SK-N-SH (cell line): ENCODE data around the gene TSPAN11. TPM values are rescaled to one million over a fixed set of nuclear protein-coding genes. Genes with fewer than 3 reads are reported as not detected.

Experiments
- CTCF ChIA-PET: fragments of 300-600, 350-600 bp; formaldehyde crosslinking; extraction: SDS; loops from one replicate; lab custom pipeline; 2021; lab: Yijun Ruan, JAX
- POLR2A ChIA-PET: fragments of 350-600 bp; sonication (Branson Sonifier 250); formaldehyde crosslinking; extraction: SDS; loops from one replicate; lab custom pipeline; 2020; ENCODE audit warnings: antibody characterized with exemption, inconsistent platforms; lab: Yijun Ruan, JAX
- DNase-seq: peaks from one replicate; pipeline ENCODE4 v3.0.0; 2012
- H2AFZ ChIP-seq: fragments of 200-600 bp; sonication (generic); 2 replicates; pipeline ENCODE4 v1.8.1; 2016; ENCODE audit warnings: antibody characterized with exemption, mild to moderate bottlenecking, low read depth
- H3F3A ChIP-seq: fragments of 200-600 bp; sonication (generic); replicated peaks from 2 replicates; pipeline ENCODE3; 2016; ENCODE audit warnings: antibody characterized with exemption, mild to moderate bottlenecking; ENCODE audit not compliant: insufficient read depth
- H3K27ac ChIP-seq, 2 experiments: fragments of 200-500 bp in 1 of 2; fragments of 200-600 bp in 1 of 2; sonication (Bioruptor generic) in 1 of 2; sonication (generic), shearing (Covaris generic) in 1 of 2; 2 replicates each; pipeline versions ENCODE4 v1.5.1 to v1.6.1; 2014 to 2016; ENCODE audit warnings: low read depth in 2 of 2, inconsistent platforms in 1 of 2, low read length in 1 of 2, mild to moderate bottlenecking in 1 of 2, mixed read lengths in 1 of 2
- H3K27me3 ChIP-seq: fragments of 200-600 bp; sonication (generic), shearing (Covaris generic); 2 replicates; pipeline ENCODE4 v1.6.1; 2016; ENCODE audit warnings: mixed run types; ENCODE audit not compliant: insufficient read depth
- H3K36me3 ChIP-seq, 2 experiments: fragments of 200-500 bp in 1 of 2; fragments of 200-600 bp in 1 of 2; sonication (Bioruptor generic) in 1 of 2; sonication (generic) in 1 of 2; replicated peaks in 1 of 2; 2 replicates each; pipeline versions ENCODE3 to v1.5.1; 2014 to 2016; ENCODE audit warnings: low read length in 1 of 2, mild to moderate bottlenecking in 1 of 2; ENCODE audit not compliant: insufficient read depth in 2 of 2, control insufficient read depth in 1 of 2
- H3K4me1 ChIP-seq, 2 experiments: fragments of 200-500 bp in 1 of 2; fragments of 200-600 bp in 1 of 2; sonication (Bioruptor generic) in 1 of 2; sonication (generic), shearing (Covaris generic) in 1 of 2; 2 replicates each; pipeline versions ENCODE4 v1.5.1 to v1.6.1; 2014 to 2016; ENCODE audit warnings: low read depth in 1 of 2, low read length in 1 of 2, mixed run types in 1 of 2; ENCODE audit not compliant: insufficient read depth in 2 of 2, control insufficient read depth in 1 of 2
- H3K4me2 ChIP-seq: fragments of 200-600 bp; sonication (generic), shearing (Covaris generic); 2 replicates; pipeline ENCODE4 v1.6.1; 2017; ENCODE audit warnings: mixed run types
- H3K4me3 ChIP-seq, 2 experiments: fragments of 200-500 bp in 1 of 2; fragments of 200-600 bp in 1 of 2; sonication (Bioruptor generic) in 1 of 2; sonication (generic), shearing (Covaris generic) in 1 of 2; 2 replicates each; pipeline versions ENCODE4 v1.5.1 to v1.8.1; 2014 to 2016; ENCODE audit warnings: low read depth in 2 of 2, inconsistent platforms in 1 of 2, low read length in 1 of 2, mild to moderate bottlenecking in 1 of 2, mixed read lengths in 1 of 2, moderate library complexity in 1 of 2
- H3K79me2 ChIP-seq: fragments of 200-600 bp; sonication (generic); 2 replicates; pipeline ENCODE4 v1.8.1; 2017; ENCODE audit warnings: mild to moderate bottlenecking; ENCODE audit not compliant: insufficient read depth
- H3K9ac ChIP-seq: fragments of 200-600 bp; sonication (generic); 2 replicates; pipeline ENCODE4 v1.6.1; 2017; ENCODE audit warnings: mixed run types
- H3K9me2 ChIP-seq: fragments of 200-600 bp; sonication (generic); 2 replicates; pipeline ENCODE4 v1.6.1; 2017; ENCODE audit warnings: mixed run types
- H3K9me3 ChIP-seq: fragments of 200-600 bp; sonication (generic); 2 replicates; pipeline ENCODE4 v1.6.1; 2017; ENCODE audit warnings: mixed run types, mild to moderate bottlenecking, moderate library complexity
- H4K20me1 ChIP-seq: fragments of 200-600 bp; sonication (generic); 2 replicates; pipeline ENCODE4 v1.6.1; 2017; ENCODE audit warnings: mild to moderate bottlenecking, mixed run types; ENCODE audit not compliant: insufficient read depth
- CHD2 ChIP-seq: fragments of 150-350 bp; IDR thresholded peaks from 2 replicates; pipeline ENCODE4 v1.6.1; 2018; ENCODE audit warnings: low read length; ENCODE audit not compliant: partially characterized antibody
- EZH2phosphoT487 ChIP-seq: fragments of 200-600 bp; sonication (generic); IDR thresholded peaks from 2 replicates; pipeline ENCODE4 v1.6.1; 2017; ENCODE audit warnings: low read depth, mixed run types, mild to moderate bottlenecking, antibody characterized with exemption, moderate library complexity, borderline replicate concordance
- FOXJ3 ChIP-seq: sonication (generic); formaldehyde crosslinking; IDR thresholded peaks from 2 replicates; pipeline ENCODE4 v1.5.1; 2020; ENCODE audit warnings: mild to moderate bottlenecking, missing genetic modification reagents
- JUND ChIP-seq: IDR thresholded peaks from 2 replicates; pipeline ENCODE4 v1.4.0; 2012
- MAX ChIP-seq: IDR thresholded peaks from 2 replicates; pipeline ENCODE4 v1.4.0; 2012; ENCODE audit warnings: low read depth
- MEF2A ChIP-seq: IDR thresholded peaks from 2 replicates; pipeline ENCODE4 v1.4.0; 2012; ENCODE audit warnings: low read depth, borderline replicate concordance
- NFIC ChIP-seq: IDR thresholded peaks from 2 replicates; pipeline ENCODE4 v1.4.0; 2012; ENCODE audit warnings: borderline replicate concordance
- POLR2AphosphoS5 ChIP-seq: IDR thresholded peaks from 2 replicates; pipeline ENCODE4 v1.6.1; 2012; ENCODE audit warnings: low read depth, low read length
- RAD21 ChIP-seq: IDR thresholded peaks from 2 replicates; pipeline ENCODE4 v1.6.1; 2012; ENCODE audit warnings: mild to moderate bottlenecking, low read length
- RCOR1 ChIP-seq: fragments of 150-350 bp; IDR thresholded peaks from 2 replicates; pipeline ENCODE4 v1.6.1; 2017; ENCODE audit warnings: antibody characterized with exemption, low read length
- REST ChIP-seq: IDR thresholded peaks from 2 replicates; pipeline ENCODE4 v1.6.1; 2012; ENCODE audit warnings: mild to moderate bottlenecking, low read depth, low read length, moderate library complexity
- RFX5 ChIP-seq: IDR thresholded peaks from 2 replicates; pipeline ENCODE4 v1.6.1; 2012; ENCODE audit warnings: mild to moderate bottlenecking, improper control_type of control experiment, low read length
- SIN3A ChIP-seq: IDR thresholded peaks from 2 replicates; pipeline ENCODE4 v1.6.1; 2012; ENCODE audit warnings: low read depth, mild to moderate bottlenecking, low read length, moderate library complexity, borderline replicate concordance
- TEAD4 ChIP-seq: IDR thresholded peaks from 2 replicates; pipeline ENCODE4 v1.4.0; 2012; ENCODE audit warnings: mild to moderate bottlenecking, borderline replicate concordance; ENCODE audit not compliant: insufficient read depth
- YY1 ChIP-seq: IDR thresholded peaks from 2 replicates; pipeline ENCODE4 v1.4.0; 2012; ENCODE audit warnings: low read depth, mild to moderate bottlenecking
- ZBTB33 ChIP-seq: IDR thresholded peaks from 2 replicates; pipeline ENCODE4 v1.4.0; 2012; ENCODE audit warnings: low read depth, borderline replicate concordance
- WGBS: methylation state at CpG from one replicate; pipeline ENCODE4 v1.1.6; 2017; ENCODE audit warnings: low lambda C conversion rate; 5-methylcytosine and 5-hydroxymethylcytosine counted together
- polyA plus RNA-seq, 3 experiments: library from polyadenylated mRNA; depleted of rRNA; stranded (reverse); fragments of >200 nt; gene quantifications; 2 replicates each; pipeline ENCODE4 v1.2.3, GENCODE V29; 2012
- TF ChIP-seq, protein P1 (sequence below): fragments of 150-350 bp; IDR thresholded peaks from 2 replicates; pipeline ENCODE4 v1.6.1; 2016; ENCODE audit warnings: mild to moderate bottlenecking, low read depth, low read length
- TF ChIP-seq, protein P2 (sequence below): IDR thresholded peaks from 2 replicates; pipeline ENCODE4; 2012

The TSPAN11 gene
- polyA plus RNA-seq, 1 of the 3 experiments (the other 2 are of a cell fraction): 6.4 TPM

GRCh38 chr12:31020385-31021166, 94.0 kb downstream of the TSPAN11 start:
- WGBS: 72% methylated on average over 11 of the region's 11 CpGs
- TF ChIP-seq NFIC: no peak
- POLR2A ChIA-PET: no interaction called here

DNA sequence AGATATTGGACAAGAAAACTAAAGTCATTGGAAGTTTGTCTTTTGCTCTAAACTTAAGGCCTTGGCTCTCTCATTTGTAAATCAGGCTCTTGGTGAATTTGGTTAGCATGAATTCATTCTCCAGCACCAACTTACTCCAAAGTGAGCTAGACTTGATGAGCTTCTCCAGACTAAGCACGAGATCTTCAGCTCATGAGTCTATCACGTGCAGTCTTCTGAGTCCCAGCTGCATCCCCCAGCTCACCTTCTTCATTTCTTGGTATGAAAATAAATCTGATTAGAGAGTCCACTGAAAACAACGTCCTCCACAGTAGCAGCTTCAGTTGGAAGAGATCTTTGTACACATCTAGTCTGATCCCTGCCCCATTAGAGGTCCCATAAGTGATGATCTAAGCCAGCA, 94.6 kb downstream of the TSPAN11 start:
- H3K9me3 ChIP-seq: no peaks in the 10 kb centered on the region
- no peak for DNase-seq
- ChIA-PET CTCF (interaction anchor here (1.0 to 2.7 kb wide), 5 partner anchors 9 to 251 kb away, joined by 3 to 15 read pairs (median 4); no protein-coding TSS in a partner anchor), POLR2A (no interaction called here)
- no peak overlapping the region for H3K9ac ChIP-seq
- H2AFZ ChIP-seq: no peak overlapping the region
- H3K27ac ChIP-seq: no peak overlapping the region
- WGBS: 61% methylated on average over 3 of the region's 3 CpGs
- no peaks in the 10 kb centered on the region for H3K79me2 ChIP-seq
- no peak overlapping the region for H3K4me3 ChIP-seq
- H3K36me3 ChIP-seq: no peaks in the 10 kb centered on the region
- no peaks in the 10 kb centered on the region for H3K4me1 ChIP-seq
- no peaks in the 10 kb centered on the region for H3K9me2 ChIP-seq
- no peaks in the 10 kb centered on the region for H4K20me1 ChIP-seq
- no peak overlapping the region for H3K4me2 ChIP-seq
- TF ChIP-seq EZH2phosphoT487 (no peak), MEF2A (no peak), REST (no peak), RCOR1 (no peak), SIN3A (no peak), JUND (no peak), TEAD4 (no peak), RAD21 (no peak), POLR2AphosphoS5 (no peak), RFX5 (no peak), FOXJ3 (CRISPR knock-in tag) (no peak), CHD2 (no peak), MAX (no peak), ZBTB33 (no peak), YY1 (no peak)
- TF ChIP-seq, protein P1, sequence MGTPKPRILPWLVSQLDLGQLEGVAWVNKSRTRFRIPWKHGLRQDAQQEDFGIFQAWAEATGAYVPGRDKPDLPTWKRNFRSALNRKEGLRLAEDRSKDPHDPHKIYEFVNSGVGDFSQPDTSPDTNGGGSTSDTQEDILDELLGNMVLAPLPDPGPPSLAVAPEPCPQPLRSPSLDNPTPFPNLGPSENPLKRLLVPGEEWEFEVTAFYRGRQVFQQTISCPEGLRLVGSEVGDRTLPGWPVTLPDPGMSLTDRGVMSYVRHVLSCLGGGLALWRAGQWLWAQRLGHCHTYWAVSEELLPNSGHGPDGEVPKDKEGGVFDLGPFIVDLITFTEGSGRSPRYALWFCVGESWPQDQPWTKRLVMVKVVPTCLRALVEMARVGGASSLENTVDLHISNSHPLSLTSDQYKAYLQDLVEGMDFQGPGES: no peak
- TF ChIP-seq, protein P2, sequence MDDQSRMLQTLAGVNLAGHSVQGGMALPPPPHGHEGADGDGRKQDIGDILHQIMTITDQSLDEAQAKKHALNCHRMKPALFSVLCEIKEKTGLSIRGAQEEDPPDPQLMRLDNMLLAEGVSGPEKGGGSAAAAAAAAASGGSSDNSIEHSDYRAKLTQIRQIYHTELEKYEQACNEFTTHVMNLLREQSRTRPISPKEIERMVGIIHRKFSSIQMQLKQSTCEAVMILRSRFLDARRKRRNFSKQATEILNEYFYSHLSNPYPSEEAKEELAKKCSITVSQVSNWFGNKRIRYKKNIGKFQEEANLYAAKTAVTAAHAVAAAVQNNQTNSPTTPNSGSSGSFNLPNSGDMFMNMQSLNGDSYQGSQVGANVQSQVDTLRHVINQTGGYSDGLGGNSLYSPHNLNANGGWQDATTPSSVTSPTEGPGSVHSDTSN: no peak
- H3F3A ChIP-seq: no peaks in the 10 kb centered on the region
- H3K27me3 ChIP-seq: no peaks in the 10 kb centered on the region

More at GRCh38 chr12:31020385-31021166, 94.0 kb downstream of the TSPAN11 start:
- no peaks in the 10 kb centered on the region for H3F3A ChIP-seq
- DNase-seq: no peak
- no peak overlapping the region for H3K9ac ChIP-seq
- no peaks in the 10 kb centered on the region for H3K27me3 ChIP-seq
- H3K4me1 ChIP-seq: no peaks in the 10 kb centered on the region
- no peaks in the 10 kb centered on the region for H3K9me2 ChIP-seq
- no peak overlapping the region for H2AFZ ChIP-seq
- H3K27ac ChIP-seq: no peak overlapping the region
- no peaks in the 10 kb centered on the region for H3K79me2 ChIP-seq
- H3K4me3 ChIP-seq: no peak overlapping the region
- H3K4me2 ChIP-seq: no peak overlapping the region
- no peaks in the 10 kb centered on the region for H4K20me1 ChIP-seq
- CTCF ChIA-PET: interaction anchor here (1.0 to 1.6 kb wide), 3 partner anchors 9 to 252 kb away, joined by 3 to 4 read pairs (median 3); no protein-coding TSS in a partner anchor
- no peaks in the 10 kb centered on the region for H3K9me3 ChIP-seq
- H3K36me3 ChIP-seq: no peaks in the 10 kb centered on the region
